Stimulated activated CD8-positive, alpha-beta memory T cell treated with anti-CD3 and anti-CD28 coated beads, Interleukin-2, amount 100 ng/mL, for 48 hours (primary cell): Measurements from ENCODE around the gene MTIF2.
A peak's percentile ranks its signal among the peaks of the same experiment; 100 is the strongest.
"Not testable (repeated sequence)": the region's sequence is repeated elsewhere in the genome, so short reads cannot be mapped to it uniquely, and the experiment has no call there.

Experiments used
- DNase-seq, 2 donors: peaks; one replicate each; pipeline ENCODE4 v3.0.0-alpha.2; 2020; ENCODE audit warnings: low read depth in 2 of 2

MTIF2 gene

GRCh38 chr2:55268907-55269644, at the start of gene MTIF2:
TSS of gene MTIF2 (minus strand) at chr2:55269231. CDS start at chr2:55263858, 5,373 bp downstream.
- DNase-seq = peak; percentile 89 to 91

- DNase-seq = no peak
Measured at GRCh38 chr2:55314985-55315384, 46.0 kb upstream of the MTIF2 start.

- peak in 1 of 2 donors; percentile 17 for DNase-seq
Measured at GRCh38 chr2:55311444-55311870, 42.4 kb upstream of the MTIF2 start.

GRCh38 chr2:55309446-55309845, 40.4 kb upstream of the MTIF2 start:
- DNase-seq = no peak

GRCh38 chr2:55302241-55302640, 33.2 kb upstream of the MTIF2 start:
- no peak for DNase-seq

- no peak for DNase-seq
Measured at GRCh38 chr2:55301277-55301676, 32.2 kb upstream of the MTIF2 start.

GRCh38 chr2:55296393-55296792, 27.4 kb upstream of the MTIF2 start:
- no peak for DNase-seq

- DNase-seq = no peak
Measured at GRCh38 chr2:55283083-55283482, 14.1 kb upstream of the MTIF2 start.

GRCh38 chr2:55282110-55282917, 13.3 kb upstream of the MTIF2 start:
- DNase-seq = peak; percentile 80 to 83

- DNase-seq = not testable (repeated sequence)
Measured at GRCh38 chr2:55280851-55281546, 12.0 kb upstream of the MTIF2 start.

- DNase-seq = not testable (repeated sequence)
Measured at GRCh38 chr2:55279859-55280424, 10.9 kb upstream of the MTIF2 start.

- not testable (repeated sequence) for DNase-seq
Measured at GRCh38 chr2:55279214-55279835, 10.3 kb upstream of the MTIF2 start.

- DNase-seq = no peak
Measured at GRCh38 chr2:55277310-55277709, 8.3 kb upstream of the MTIF2 start.

- DNase-seq = not testable (repeated sequence)
Measured at GRCh38 chr2:55274346-55274745, 5.3 kb upstream of the MTIF2 start.

GRCh38 chr2:55269645-55269990, 587 bp upstream of the MTIF2 start:
- no peak for DNase-seq

- DNase-seq = no peak
Measured at GRCh38 chr2:55268288-55268906, 634 bp downstream of the MTIF2 start.

- DNase-seq = not testable (repeated sequence)
Measured at GRCh38 chr2:55259586-55259985, 9.4 kb downstream of the MTIF2 start.

- no peak for DNase-seq
Measured at GRCh38 chr2:55252832-55253231, 16.2 kb downstream of the MTIF2 start.

GRCh38 chr2:55247025-55247424, 22.0 kb downstream of the MTIF2 start:
- DNase-seq = no peak

- DNase-seq = no peak
Measured at GRCh38 chr2:55245411-55245810, 23.6 kb downstream of the MTIF2 start.

GRCh38 chr2:55242617-55243016, 26.4 kb downstream of the MTIF2 start:
- no peak for DNase-seq
